NAMALWA (cell line): ENCODE results near the gene CYSRT1.

Source experiments
- DNase-seq: peaks from one replicate; pipeline ENCODE4 v3.0.0-alpha.2; 2015; ENCODE audit warnings: low spot score

Gene CYSRT1

DNA sequence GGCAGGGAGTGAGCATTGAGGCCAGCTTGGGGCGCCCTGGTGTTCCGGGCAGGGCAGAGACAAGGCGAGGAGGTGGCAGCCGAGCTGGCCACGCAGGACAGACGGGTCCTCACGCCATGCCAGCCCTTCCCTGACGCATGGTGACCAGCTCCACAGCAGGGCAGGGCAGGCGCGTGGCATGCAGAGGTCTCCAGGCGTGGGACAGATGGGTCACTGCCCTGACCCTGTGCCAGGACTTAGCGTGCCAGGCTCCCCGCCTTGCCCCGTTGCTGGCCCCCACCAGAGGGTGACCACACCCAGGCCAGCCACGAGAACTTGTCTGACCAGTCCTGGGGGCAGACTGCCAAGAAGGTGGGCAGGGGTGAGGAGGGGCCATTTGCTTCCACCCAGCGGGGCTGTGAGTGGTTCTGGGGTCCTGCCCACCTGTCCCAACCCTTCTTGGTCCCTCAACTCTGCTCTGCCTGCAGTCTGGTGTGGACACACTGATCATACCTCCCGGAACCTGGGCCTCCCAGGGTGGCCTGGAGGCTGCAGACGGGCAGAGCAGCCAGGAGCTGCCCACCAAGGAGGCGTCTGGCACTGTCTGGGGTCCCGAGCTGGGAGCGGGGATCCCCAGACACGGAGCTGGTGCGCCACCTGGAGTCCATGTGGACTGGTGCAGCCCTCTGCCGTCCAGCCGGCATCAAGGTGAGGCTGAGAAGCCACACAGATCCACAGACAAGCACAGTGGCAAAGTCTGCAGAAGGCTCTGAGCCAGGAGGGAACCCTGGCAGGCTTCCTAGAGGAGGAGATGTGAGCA, 2.3 kb downstream of the CYSRT1 start, which contains the start of gene RNF224:
Gene RNF224 (plus strand): TSS at position 449 of the 799 bp plus-strand sequence. CDS start 834 bp downstream, outside the sequence.
- peak; percentile 90 for DNase-seq

DNA sequence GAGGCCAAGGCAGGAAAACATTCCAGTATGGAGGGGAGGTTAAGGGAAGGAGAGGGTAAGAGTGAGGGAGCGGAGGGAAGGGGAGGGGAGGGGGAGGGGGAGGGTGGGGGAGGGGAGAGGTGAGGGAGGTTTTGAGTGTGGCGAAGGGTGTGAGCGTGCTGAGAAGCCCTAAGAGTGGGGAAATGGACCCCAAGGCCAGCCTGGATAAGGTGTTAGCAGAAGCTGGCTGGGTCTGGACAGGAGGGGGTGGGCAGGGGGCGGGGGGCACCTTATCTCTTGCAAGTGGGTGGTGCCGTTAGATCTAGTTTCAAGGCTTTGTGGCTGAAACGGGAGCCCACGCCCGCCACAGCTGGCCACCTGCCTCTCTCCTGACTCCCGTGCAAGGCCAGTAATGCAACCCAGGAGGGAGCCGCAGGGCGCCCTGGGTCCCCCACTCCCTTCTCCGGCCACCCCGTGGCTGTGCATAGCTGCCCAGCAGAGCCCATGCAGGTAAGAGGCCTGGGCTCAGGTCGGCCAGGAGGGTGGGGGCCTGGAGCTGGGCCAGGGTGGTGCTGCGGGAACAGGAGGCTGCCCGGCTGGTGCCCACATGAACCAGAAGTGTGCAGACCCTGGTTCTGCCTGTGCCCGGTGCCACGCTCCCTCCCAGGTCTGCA, 3.0 kb downstream of the CYSRT1 start:
- no peak for DNase-seq

DNA sequence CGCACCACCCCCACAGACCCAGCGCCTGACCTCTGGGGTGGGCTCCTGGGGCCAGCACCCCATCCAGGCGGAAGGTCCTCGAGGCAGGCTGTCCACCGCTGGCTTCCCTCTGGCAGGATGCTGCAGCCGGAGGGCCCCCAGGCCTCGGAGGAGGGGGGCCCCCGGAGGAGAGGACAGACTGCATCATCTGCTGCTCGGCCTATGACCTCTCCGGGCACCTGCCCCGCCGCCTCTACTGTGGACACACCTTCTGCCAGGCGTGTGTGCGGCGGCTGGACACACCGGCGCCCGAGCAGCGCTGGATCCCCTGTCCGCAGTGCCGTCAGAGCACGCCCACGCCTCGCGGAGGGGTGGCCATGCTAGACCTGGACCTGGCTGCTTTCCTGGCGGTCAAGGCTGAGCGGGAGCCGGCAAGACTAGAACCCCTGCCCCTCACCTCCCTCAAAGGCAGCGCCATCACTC, 3.6 kb downstream of the CYSRT1 start:
- no peak for DNase-seq

DNA sequence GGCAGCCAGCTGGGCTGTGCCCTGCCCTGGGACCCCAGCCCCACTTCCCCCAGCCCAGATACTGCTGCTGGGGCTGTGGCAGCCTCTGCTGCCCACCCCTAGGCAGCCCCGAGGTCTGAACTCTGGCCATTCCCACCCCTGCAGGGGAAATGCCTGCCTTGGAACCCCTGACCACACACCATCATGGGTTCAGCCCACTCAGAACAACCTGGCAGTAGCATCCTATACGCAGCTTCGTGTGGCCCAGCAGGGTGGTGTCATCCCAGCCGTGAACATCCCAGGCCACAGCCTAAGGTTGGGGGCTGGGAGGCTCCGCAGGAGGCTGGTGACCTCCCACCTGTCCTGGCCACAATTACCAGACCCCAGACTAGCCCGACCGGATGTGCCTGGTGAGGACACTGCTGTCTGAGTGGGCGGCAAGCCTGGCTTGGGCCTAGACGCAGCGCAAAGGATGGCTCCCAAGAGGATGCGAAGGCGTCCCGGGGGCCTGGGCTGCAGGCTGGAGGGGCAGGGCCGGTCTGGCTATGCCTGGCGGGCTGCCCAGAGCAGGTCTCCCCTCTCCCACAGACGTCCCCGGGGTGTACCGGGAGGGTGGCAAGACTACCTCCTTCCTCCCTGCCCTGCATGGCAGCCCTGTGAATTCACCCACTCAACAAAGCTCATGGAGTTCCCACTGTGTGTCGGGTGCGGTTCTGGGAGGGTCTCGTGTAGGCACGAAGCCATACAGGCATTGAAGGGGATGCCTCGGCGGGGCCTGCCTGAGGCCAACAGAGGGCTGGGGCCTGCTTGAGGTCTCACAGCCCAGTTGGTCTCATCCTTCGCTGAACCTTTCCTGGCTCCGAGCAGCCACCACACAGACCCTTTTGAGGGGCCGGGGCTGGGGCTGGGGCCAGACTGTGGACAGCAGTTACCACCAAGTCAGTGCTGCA, 4.3 kb downstream of the CYSRT1 start:
- no peak for DNase-seq

DNA sequence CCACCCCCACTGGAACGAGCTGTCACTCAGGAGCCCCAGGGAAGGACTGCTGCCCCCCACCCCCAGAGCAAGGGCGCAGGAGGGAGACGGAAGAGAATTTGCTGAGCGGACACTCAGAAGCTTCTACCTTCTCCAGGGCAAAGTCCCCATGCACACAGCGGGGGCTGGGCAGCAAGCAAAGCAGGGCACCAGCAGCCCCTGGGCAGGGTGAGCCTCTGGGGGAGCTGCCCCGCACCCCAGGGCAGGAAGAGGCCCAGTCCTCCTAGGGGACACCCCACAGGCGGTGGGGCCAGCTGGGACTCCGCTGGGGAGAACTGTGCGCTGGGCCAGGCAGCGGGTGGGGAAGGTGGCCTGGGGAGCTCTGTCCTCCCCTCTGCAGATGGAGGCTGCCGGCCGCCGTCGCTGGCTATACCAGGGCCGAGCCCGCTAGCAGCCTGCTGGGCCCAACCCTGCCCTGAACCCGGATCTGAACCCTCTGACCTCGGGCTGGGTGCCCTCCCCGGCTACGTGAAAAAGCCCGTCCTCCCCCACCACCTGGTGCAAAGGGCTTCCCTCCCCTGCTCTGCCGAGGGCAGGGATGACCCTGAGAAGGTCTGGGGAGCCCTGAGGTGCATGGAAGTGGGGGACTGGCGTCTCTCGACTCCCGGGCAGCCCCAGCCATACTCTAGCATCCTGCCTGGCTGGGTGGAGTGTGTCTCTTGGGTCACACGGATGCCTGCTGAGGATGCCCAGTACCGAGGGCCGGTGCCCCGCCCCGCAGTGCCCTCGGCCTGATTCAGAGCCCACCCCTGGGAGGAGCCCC, 5.1 kb downstream of the CYSRT1 start:
- no peak for DNase-seq

DNA sequence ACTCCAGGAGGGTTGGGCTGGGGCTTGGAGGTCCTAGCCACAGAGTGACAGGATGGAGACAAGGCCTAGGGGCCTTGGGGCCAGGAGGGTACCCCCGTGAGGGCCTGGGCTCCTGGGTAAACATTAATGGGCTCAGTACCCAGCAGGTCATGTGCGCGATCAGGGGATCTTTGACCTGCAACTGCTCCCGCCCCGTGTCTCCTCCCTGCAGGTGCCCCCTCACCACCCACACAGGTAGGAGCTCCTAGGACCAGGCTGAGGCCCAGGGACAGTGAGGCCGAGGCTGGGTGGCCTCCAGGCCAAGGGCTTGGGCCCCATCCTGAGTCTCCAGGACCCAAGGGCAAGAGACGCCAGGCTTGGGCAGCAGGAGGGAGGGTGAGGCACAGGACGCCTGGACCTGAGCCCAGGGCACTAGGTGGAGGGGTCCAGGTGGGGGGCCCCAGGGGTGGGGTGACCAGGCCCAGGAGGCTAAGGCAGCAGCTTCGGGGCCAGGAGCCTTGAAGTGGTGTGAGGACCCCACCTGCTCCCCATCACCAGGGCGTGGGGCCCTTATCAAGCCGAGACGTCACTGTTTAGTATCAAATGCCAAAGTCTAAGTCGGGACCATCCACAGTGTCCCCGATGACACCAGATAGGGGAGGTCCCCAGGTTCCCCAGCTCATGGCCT, 5.9 kb downstream of the CYSRT1 start, which contains the start of gene SLC34A3:
Gene SLC34A3 (plus strand): TSS at position 197 of the 667 bp plus-strand sequence. CDS start 802 bp downstream, outside the sequence.
- no peak for DNase-seq

DNA sequence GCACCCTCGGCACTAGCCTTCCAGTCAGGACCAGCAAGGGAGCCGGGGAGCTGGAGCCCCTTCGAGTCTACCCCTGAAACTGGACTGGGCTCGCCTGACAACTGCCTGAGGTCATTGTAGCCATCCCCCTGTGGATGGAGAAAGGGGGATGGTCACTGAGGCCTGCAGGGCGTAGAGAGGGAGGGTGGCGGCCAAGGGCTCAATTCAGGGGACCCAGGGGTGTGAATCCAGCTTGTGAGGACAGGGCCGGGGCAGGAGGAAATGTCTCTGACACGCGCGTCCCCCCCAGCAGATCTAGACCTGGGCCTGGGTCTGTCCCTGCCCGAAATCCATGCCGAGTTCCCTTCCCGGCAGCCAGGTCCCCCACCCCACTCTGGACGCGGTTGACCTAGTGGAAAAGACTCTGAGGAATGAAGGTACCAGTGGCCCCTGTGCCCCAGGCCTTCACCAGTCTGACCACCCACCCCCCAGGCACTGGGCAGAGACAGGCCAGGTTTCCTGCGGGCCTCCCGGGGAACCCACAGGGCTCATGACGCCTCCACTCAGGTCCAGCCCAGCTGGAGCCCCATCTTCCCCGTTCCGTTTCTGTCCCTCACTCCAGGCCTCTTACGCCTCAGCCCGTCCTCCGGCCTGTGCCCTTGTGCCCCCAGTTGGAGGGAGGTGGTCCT, 6.5 kb downstream of the CYSRT1 start:
- DNase-seq: no peak

DNA sequence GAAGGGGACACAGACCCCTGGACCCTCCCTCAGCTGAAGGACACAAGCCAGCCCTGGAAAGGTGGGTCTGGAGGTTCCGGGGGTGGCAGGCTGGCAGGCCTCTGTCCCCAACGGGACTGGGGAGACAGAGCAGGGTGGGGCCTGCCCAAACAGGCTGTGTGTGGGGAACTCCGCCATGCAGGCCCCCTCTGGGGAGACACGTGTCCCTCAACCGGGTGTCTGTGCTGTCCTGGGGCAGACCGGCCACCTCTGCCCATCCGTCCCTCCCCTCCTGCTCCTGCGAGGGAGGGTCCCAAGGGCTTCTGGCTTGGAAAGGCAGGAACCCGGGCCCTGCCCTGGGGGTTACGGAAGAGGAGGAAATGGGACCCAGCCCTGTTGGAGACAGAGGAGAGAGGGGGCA, 7.1 kb downstream of the CYSRT1 start:
- DNase-seq: no peak

DNA sequence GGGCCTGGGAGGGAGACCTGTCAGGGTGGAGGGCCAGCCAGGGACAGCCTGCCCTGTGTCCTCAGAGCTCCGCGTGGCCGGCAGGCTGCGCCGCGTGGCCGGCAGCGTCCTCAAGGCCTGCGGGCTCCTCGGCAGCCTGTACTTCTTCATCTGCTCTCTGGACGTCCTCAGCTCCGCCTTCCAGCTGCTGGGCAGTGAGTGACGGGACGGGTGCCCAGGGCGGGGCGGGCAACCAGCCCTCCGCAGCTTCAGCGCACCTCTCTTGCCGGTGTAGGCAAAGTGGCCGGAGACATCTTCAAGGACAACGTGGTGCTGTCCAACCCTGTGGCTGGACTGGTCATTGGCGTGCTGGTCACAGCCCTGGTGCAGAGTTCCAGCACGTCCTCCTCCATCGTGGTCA, 7.5 kb downstream of the CYSRT1 start:
- DNase-seq: no peak

DNA sequence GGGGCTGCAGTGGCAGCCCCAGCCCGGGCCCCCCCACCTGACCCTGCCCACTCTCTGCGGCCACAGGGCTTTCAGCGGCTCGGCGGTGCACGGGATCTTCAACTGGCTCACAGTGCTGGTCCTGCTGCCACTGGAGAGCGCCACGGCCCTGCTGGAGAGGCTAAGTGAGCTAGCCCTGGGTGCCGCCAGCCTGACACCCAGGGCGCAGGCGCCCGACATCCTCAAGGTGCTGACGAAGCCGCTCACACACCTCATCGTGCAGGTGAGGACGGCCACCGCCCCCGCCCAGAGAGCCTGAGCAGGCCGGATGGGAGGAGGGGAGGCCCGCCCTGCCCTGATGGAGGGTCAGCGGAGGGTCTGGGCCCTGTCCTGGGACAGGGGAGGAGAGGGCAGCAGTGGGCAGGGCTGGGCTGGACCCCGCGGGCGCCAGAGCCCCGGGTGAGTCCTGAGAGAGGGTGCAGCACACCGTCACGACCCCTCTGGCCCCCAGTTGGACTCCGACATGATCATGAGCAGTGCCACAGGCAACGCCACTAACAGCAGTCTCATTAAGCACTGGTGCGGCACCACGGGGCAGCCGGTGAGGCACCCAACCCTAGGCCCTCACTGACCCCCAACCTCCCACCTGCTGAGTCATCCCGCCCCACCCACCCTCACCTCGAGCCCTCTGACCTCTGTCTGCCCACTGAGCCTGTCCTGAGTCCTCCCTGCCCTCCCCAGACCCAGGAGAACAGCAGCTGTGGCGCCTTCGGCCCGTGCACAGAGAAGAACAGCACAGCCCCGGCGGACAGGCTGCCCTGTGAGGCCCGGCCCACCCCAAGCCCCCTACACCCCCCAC, 8.4 kb downstream of the CYSRT1 start:
- DNase-seq: no peak

DNA sequence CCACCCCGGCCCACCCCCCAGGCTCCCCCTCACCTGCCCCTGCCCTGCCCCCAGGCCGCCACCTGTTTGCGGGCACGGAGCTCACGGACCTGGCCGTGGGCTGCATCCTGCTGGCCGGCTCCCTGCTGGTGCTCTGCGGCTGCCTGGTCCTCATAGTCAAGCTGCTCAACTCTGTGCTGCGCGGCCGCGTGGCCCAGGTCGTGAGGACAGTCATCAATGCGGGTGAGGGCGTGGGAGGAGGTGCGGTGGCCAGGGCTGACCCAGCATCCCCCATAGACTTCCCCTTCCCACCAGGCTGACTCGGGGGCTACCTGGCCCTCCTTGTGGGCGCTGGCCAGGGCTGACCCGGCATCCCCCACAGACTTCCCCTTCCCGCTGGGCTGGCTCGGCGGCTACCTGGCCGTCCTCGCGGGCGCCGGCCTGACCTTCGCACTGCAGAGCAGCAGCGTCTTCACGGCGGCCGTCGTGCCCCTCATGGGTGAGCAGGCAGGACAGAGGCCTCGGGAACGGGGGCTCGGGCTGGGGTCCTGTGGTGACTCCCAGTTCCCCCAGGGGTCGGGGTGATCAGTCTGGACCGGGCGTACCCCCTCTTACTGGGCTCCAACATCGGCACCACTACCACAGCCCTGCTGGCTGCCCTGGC, 9.2 kb downstream of the CYSRT1 start:
- DNase-seq: no peak

DNA sequence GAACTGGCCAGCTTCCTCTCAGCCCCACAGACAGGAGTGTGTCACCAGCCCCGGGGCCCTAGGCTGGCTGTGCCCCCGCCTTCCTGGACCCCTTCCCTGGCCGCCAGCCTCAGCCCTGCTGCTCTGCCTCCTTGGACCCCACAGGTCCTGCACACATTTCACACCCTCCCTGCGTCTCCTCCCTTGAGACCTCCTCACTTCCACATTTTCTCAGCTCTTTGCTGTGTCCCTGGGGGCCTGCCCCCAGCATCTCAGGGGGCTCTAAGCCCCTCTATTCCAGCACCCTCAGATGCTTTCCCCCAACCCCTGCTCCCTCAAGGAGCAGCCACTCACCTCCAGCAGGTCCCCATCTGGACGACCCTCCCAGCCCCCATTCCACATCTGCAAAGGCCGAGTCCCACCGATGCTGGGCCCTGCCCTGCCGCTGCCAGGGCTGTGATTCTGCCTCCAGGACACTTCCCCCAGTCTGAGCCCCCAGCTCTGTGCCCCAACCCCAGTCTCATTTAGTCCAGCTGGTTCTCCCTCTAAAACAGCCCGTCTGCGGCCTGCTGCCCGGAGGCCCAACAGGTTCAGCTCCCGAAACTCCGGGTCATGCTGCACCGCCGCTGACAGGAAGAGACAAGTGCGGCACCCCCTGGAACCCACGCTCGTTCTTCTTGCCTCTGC, 9.9 kb downstream of the CYSRT1 start:
- peak; percentile 61 for DNase-seq

DNA sequence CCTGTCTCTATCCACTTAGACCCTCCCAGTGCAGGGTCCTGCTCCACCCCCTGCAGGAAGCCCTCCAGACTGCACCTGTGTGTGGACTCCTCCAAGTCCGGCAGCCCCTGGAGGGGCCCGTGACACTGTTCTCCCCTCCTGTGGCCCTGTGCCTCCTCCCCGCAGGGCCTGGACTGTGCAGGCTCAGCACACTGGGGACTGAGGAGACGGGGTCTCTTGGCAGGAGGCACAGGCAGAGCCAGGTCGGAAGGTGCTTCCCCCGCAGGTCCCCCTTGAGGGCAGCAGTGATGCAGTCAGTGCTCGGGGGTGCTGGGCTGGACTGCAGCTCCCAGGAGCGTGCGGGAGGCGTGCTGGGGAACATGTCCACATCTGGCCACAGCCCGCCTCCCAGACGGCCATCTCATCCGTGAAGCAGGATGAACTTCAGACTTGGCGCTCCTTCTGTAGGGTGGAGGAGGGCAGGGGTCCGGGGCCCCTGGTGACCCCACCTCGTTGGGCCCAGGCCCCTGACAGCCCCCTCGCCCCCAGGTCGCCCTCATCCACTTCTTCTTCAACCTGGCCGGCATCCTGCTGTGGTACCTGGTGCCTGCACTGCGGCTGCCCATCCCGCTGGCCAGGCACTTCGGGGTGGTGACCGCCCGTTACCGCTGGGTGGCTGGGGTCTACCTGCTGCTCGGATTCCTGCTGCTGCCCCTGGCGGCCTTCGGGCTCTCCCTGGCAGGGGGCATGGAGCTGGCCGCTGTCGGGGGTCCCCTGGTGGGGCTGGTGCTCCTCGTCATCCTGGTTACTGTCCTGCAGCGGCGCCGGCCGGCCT, 10.7 kb downstream of the CYSRT1 start:
- DNase-seq: peak; percentile 68

DNA sequence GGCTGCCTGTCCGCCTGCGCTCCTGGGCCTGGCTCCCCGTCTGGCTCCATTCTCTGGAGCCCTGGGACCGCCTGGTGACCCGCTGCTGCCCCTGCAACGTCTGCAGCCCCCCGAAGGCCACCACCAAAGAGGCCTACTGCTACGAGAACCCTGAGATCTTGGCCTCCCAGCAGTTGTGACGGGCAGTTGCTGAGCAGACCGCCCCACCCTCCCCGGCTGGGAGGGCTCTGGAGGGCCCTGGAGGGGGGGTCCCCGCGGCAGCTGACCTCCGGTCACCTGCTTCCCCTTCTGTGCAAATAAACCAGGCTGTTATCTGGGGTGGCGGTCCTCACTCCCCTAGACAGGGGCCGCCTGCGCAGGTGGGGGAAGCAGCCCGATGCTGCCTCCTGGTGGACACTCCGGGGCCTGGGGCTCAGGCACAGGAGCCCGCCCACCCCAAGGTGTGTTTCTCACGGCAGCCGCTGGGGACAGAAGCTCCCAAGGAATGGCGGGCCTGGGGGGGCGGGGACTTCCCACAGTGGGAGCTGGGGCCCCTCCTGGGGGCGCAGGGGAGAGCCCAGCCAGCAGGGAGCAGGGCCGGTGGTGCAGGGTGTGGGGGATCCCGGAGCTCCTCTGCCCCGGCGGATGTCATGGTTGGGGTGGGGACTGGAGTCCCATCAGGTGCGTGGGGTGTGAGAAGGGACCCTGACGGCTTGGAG, 11.4 kb downstream of the CYSRT1 start:
- peak; percentile 90 for DNase-seq

DNA sequence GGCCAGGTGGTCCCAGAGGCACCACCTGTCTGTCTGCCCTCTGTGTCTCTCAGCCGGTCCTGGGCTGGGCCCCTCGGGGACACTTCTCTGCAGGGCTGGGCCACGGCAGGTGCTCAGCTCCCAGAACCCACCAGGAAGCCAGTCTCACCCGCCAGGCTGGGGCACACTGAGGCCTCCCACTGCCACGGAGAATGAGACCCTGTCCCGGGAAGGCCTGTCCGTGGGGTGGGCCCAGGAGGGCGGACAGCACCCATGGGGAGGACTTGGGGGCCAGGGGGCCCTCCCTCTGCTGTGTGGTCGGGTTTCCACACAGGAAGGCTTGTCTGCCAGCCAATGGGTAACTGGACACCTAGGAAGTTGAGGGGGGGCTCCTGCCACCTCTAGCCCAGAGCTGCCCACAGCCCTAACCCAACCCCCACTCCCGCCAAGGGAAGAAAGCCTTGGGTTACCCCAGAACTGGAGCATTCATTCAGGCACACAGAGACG, 12.0 kb downstream of the CYSRT1 start:
- DNase-seq: no peak
